ENCODE measurements around the gene CD59.
"Not testable (repeated sequence)": the region's sequence is repeated elsewhere in the genome, so short reads cannot be mapped to it uniquely, and the experiment has no call there.

Gene CD59

GRCh38 chr11:33721984-33722383 lies 14.2 kb downstream of the CD59 start:
- H3K27ac Mint-ChIP-seq (ENCODE audit: low read depth), result no peak overlapping the region
- no peaks in the 10 kb centered on the region for H3K9me3 Mint-ChIP-seq
- H3K4me3 Mint-ChIP-seq, result no peak overlapping the region
- ATAC-seq (replicated peaks; ENCODE audit: extremely low read depth, poor library complexity, severe bottlenecking) (no peak), DNase-seq (ENCODE audit: low spot score in 2 of 2) (no peak)
- no peaks in the 10 kb centered on the region for H3K27me3 Mint-ChIP-seq
- H3K4me1 Mint-ChIP-seq, result peaks cover 37% of the 10 kb centered on the region
- peaks cover 13% of the 10 kb centered on the region for H3K36me3 Mint-ChIP-seq (ENCODE audit: insufficient read depth)

GRCh38 chr11:33721426-33721825 lies 14.8 kb downstream of the CD59 start:
- Mint-ChIP-seq H3K9me3 (no peaks in the 10 kb centered on the region), H3K36me3 (ENCODE audit: insufficient read depth) (peaks cover 15% of the 10 kb centered on the region), H3K27me3 (no peaks in the 10 kb centered on the region), H3K4me1 (peaks cover 34% of the 10 kb centered on the region), H3K4me3 (no peak overlapping the region), H3K27ac (ENCODE audit: low read depth) (no peak overlapping the region)
- no peak for ATAC-seq (replicated peaks; ENCODE audit: extremely low read depth, poor library complexity, severe bottlenecking)
- no peak for DNase-seq (ENCODE audit: low spot score in 2 of 2)

GRCh38 chr11:33719587-33719986 lies 16.6 kb downstream of the CD59 start:
- Mint-ChIP-seq H3K27me3 (no peaks in the 10 kb centered on the region), H3K9me3 (no peaks in the 10 kb centered on the region), H3K27ac (ENCODE audit: low read depth) (no peak overlapping the region), H3K4me3 (no peak overlapping the region), H3K4me1 (peaks cover 21% of the 10 kb centered on the region), H3K36me3 (ENCODE audit: insufficient read depth) (peaks cover 14% of the 10 kb centered on the region)
- DNase-seq (ENCODE audit: low spot score in 2 of 2), result no peak
- ATAC-seq (replicated peaks; ENCODE audit: extremely low read depth, poor library complexity, severe bottlenecking), result no peak

- Mint-ChIP-seq H3K4me3 (no peak overlapping the region), H3K9me3 (no peaks in the 10 kb centered on the region), H3K27ac (ENCODE audit: low read depth) (no peak overlapping the region), H3K27me3 (no peaks in the 10 kb centered on the region), H3K36me3 (ENCODE audit: insufficient read depth) (peaks cover 13% of the 10 kb centered on the region), H3K4me1 (peaks cover 9% of the 10 kb centered on the region)
- no peak for ATAC-seq (replicated peaks; ENCODE audit: extremely low read depth, poor library complexity, severe bottlenecking)
- DNase-seq (ENCODE audit: low spot score in 2 of 2), result no peak
Measured at GRCh38 chr11:33718440-33718839, 17.8 kb downstream of the CD59 start.

- Mint-ChIP-seq H3K9me3 (no peaks in the 10 kb centered on the region), H3K36me3 (ENCODE audit: insufficient read depth) (peaks cover 11% of the 10 kb centered on the region), H3K27me3 (no peaks in the 10 kb centered on the region), H3K27ac (ENCODE audit: low read depth) (no peak overlapping the region), H3K4me1 (no peaks in the 10 kb centered on the region), H3K4me3 (no peak overlapping the region)
- DNase-seq (ENCODE audit: low spot score in 2 of 2), result no peak
- no peak for ATAC-seq (replicated peaks; ENCODE audit: extremely low read depth, poor library complexity, severe bottlenecking)
Measured at GRCh38 chr11:33716243-33716642, 20.0 kb downstream of the CD59 start.

GRCh38 chr11:33713856-33714398 lies 22.3 kb downstream of the CD59 start:
- no peak overlapping the region for H3K4me3 Mint-ChIP-seq
- DNase-seq (ENCODE audit: low spot score in 2 of 2) (no peak), ATAC-seq (replicated peaks; ENCODE audit: extremely low read depth, poor library complexity, severe bottlenecking) (no peak)
- H3K36me3 Mint-ChIP-seq (ENCODE audit: insufficient read depth), result peaks cover 13% of the 10 kb centered on the region
- no peaks in the 10 kb centered on the region for H3K27me3 Mint-ChIP-seq
- H3K27ac Mint-ChIP-seq (ENCODE audit: low read depth), result no peak overlapping the region
- no peaks in the 10 kb centered on the region for H3K9me3 Mint-ChIP-seq
- H3K4me1 Mint-ChIP-seq, result no peaks in the 10 kb centered on the region

- Mint-ChIP-seq H3K4me1 (no peaks in the 10 kb centered on the region), H3K4me3 (no peak overlapping the region), H3K36me3 (ENCODE audit: insufficient read depth) (peaks cover 15% of the 10 kb centered on the region), H3K27ac (ENCODE audit: low read depth) (no peak overlapping the region), H3K9me3 (no peaks in the 10 kb centered on the region), H3K27me3 (no peaks in the 10 kb centered on the region)
- ATAC-seq (replicated peaks; ENCODE audit: extremely low read depth, poor library complexity, severe bottlenecking), result no peak
- DNase-seq (ENCODE audit: low spot score in 2 of 2), result no peak
Measured at GRCh38 chr11:33713151-33713855, 22.9 kb downstream of the CD59 start.

- H3K9me3 Mint-ChIP-seq, result no peaks in the 10 kb centered on the region
- H3K4me1 Mint-ChIP-seq, result no peaks in the 10 kb centered on the region
- no peak overlapping the region for H3K4me3 Mint-ChIP-seq
- DNase-seq (ENCODE audit: low spot score in 2 of 2) (no peak), ATAC-seq (replicated peaks; ENCODE audit: extremely low read depth, poor library complexity, severe bottlenecking) (no peak)
- H3K36me3 Mint-ChIP-seq (ENCODE audit: insufficient read depth), result peaks cover 13% of the 10 kb centered on the region
- no peak overlapping the region for H3K27ac Mint-ChIP-seq (ENCODE audit: low read depth)
- H3K27me3 Mint-ChIP-seq, result no peaks in the 10 kb centered on the region
Measured at GRCh38 chr11:33712436-33712835, 23.8 kb downstream of the CD59 start.

- H3K9me3 Mint-ChIP-seq, result no peaks in the 10 kb centered on the region
- H3K27ac Mint-ChIP-seq (ENCODE audit: low read depth), result no peak overlapping the region
- no peaks in the 10 kb centered on the region for H3K4me1 Mint-ChIP-seq
Measured at GRCh38 chr11:33709466-33709865, 26.8 kb downstream of the CD59 start.

GRCh38 chr11:33708985-33709384 lies 27.2 kb downstream of the CD59 start:
- H3K9me3 Mint-ChIP-seq, result no peaks in the 10 kb centered on the region
- ATAC-seq (replicated peaks; ENCODE audit: extremely low read depth, poor library complexity, severe bottlenecking) (no peak), DNase-seq (ENCODE audit: low spot score in 2 of 2) (no peak)
- H3K4me1 Mint-ChIP-seq, result no peaks in the 10 kb centered on the region
- peaks cover 11% of the 10 kb centered on the region for H3K36me3 Mint-ChIP-seq (ENCODE audit: insufficient read depth)
- H3K4me3 Mint-ChIP-seq, result no peak overlapping the region
- no peaks in the 10 kb centered on the region for H3K27me3 Mint-ChIP-seq
- H3K27ac Mint-ChIP-seq (ENCODE audit: low read depth), result no peak overlapping the region

More at GRCh38 chr11:33709466-33709865, 26.8 kb downstream of the CD59 start:
- no peak for ATAC-seq (replicated peaks; ENCODE audit: extremely low read depth, poor library complexity, severe bottlenecking)
- DNase-seq (ENCODE audit: low spot score in 2 of 2), result no peak
- Mint-ChIP-seq H3K4me3 (no peak overlapping the region), H3K27me3 (no peaks in the 10 kb centered on the region), H3K36me3 (ENCODE audit: insufficient read depth) (peaks cover 11% of the 10 kb centered on the region)

- H3K36me3 Mint-ChIP-seq (ENCODE audit: insufficient read depth), result peaks cover 13% of the 10 kb centered on the region
- not testable (repeated sequence) for ATAC-seq (replicated peaks; ENCODE audit: extremely low read depth, poor library complexity, severe bottlenecking); H3K9me3 Mint-ChIP-seq; H3K4me1 Mint-ChIP-seq; H3K27ac Mint-ChIP-seq (ENCODE audit: low read depth); H3K27me3 Mint-ChIP-seq; DNase-seq (ENCODE audit: low spot score in 2 of 2); H3K4me3 Mint-ChIP-seq
Measured at GRCh38 chr11:33707831-33708230, 28.4 kb downstream of the CD59 start.

- no peaks in the 10 kb centered on the region for H3K27me3 Mint-ChIP-seq
- no peaks in the 10 kb centered on the region for H3K9me3 Mint-ChIP-seq
- ATAC-seq (replicated peaks; ENCODE audit: extremely low read depth, poor library complexity, severe bottlenecking), result no peak
- H3K36me3 Mint-ChIP-seq (ENCODE audit: insufficient read depth), result peaks cover 13% of the 10 kb centered on the region
- no peak for DNase-seq (ENCODE audit: low spot score in 2 of 2)
- H3K27ac Mint-ChIP-seq (ENCODE audit: low read depth), result no peak overlapping the region
- no peaks in the 10 kb centered on the region for H3K4me1 Mint-ChIP-seq
- H3K4me3 Mint-ChIP-seq, result no peak overlapping the region
Measured at GRCh38 chr11:33706966-33707365, 29.3 kb downstream of the CD59 start.

- H3K9me3 Mint-ChIP-seq, result no peaks in the 10 kb centered on the region
- peaks cover 13% of the 10 kb centered on the region for H3K36me3 Mint-ChIP-seq (ENCODE audit: insufficient read depth)
- no peaks in the 10 kb centered on the region for H3K27me3 Mint-ChIP-seq
- no peak overlapping the region for H3K4me3 Mint-ChIP-seq
- no peak overlapping the region for H3K27ac Mint-ChIP-seq (ENCODE audit: low read depth)
- peaks cover 1% of the 10 kb centered on the region for H3K4me1 Mint-ChIP-seq
- ATAC-seq (replicated peaks; ENCODE audit: extremely low read depth, poor library complexity, severe bottlenecking) (no peak), DNase-seq (ENCODE audit: low spot score in 2 of 2) (no peak)
Measured at GRCh38 chr11:33706546-33706945, 29.7 kb downstream of the CD59 start.

Measured in central memory CD8-positive, alpha-beta T cell (primary cell).